ENCODE data around the gene GRM2.

DNA sequence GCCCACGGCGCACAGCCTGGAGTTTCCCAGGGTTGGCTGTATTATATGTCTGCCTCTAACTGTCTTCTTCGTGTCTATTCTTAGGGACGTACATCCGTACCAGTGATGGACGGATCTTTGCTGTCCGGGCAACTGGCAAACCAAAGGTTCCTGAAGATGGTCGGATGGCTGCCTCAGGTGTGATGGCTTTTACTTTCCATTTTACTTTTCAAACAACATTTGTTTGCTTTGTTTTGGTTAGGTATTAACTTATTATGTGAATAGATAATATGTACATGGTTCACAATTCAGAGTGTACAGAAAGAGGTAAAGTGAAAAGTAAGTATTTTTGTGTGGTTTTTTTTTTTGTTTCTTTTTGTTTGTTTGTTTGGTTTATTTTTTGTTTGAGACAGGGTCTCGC lies 46.9 kb upstream of the GRM2 start:
- TF ChIP-seq, protein P1, sequence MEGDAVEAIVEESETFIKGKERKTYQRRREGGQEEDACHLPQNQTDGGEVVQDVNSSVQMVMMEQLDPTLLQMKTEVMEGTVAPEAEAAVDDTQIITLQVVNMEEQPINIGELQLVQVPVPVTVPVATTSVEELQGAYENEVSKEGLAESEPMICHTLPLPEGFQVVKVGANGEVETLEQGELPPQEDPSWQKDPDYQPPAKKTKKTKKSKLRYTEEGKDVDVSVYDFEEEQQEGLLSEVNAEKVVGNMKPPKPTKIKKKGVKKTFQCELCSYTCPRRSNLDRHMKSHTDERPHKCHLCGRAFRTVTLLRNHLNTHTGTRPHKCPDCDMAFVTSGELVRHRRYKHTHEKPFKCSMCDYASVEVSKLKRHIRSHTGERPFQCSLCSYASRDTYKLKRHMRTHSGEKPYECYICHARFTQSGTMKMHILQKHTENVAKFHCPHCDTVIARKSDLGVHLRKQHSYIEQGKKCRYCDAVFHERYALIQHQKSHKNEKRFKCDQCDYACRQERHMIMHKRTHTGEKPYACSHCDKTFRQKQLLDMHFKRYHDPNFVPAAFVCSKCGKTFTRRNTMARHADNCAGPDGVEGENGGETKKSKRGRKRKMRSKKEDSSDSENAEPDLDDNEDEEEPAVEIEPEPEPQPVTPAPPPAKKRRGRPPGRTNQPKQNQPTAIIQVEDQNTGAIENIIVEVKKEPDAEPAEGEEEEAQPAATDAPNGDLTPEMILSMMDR (IDR thresholded peaks at IDR 0.05; ENCODE audit: low read length): no peak
- TF ChIP-seq EZH2 (optimal IDR thresholded peaks at IDR 0.05; ENCODE audit: low read depth, low read length) (no peak), EZH2phosphoT487 (IDR thresholded peaks at IDR 0.05; ENCODE audit: low read length) (no peak)

Measured in MM.1S (cell line).